Measurements from ENCODE around the gene REL.
A peak's percentile ranks its signal among the peaks of the same experiment; 100 is the strongest.

REL gene

GRCh38 chr2:60881047-60881932 lies at the start of gene REL:
TSS of gene REL (plus strand) at chr2:60881574. CDS start at chr2:60881841, 267 bp downstream.
- peaks cover 35% of the 10 kb centered on the region for H3K4me1 ChIP-seq (ENCODE audit: low read depth, poor library complexity, severe bottlenecking)
- H3K79me2 ChIP-seq (ENCODE audit: insufficient read depth, low read depth): no peaks in the 10 kb centered on the region
- H4K20me1 ChIP-seq (ENCODE audit: insufficient read depth): no peaks in the 10 kb centered on the region
- peak within 1 kb of the TSS; percentile 95 for H3K9ac ChIP-seq
- peak within 1 kb of the TSS; percentile 85 for H3K4me3 ChIP-seq (IDR thresholded peaks at IDR 0.05; ENCODE audit: insufficient read depth, low read depth, low read length)
- peak within 1 kb of the TSS; percentile 96 for H3K4me2 ChIP-seq
- 0 out of 2 replicates have a peak, but pooled peaks have one; percentile 0 for TF ChIP-seq CTCF (conservative IDR thresholded peaks at IDR 0.05; ENCODE audit: low read depth, low read length)
- H2AFZ ChIP-seq (ENCODE audit: low read depth): peak within 1 kb of the TSS; percentile 94
- no peaks in the 10 kb centered on the region for H3K27me3 ChIP-seq (ENCODE audit: insufficient read depth, low read depth)
- H3K36me3 ChIP-seq (ENCODE audit: insufficient read depth): no peaks in the 10 kb centered on the region
- peak within 1 kb of the TSS; percentile 69 for H3K27ac ChIP-seq

- no peak overlapping the region for H3K27ac ChIP-seq
Measured at GRCh38 chr2:60831921-60832320, 49.5 kb upstream of the REL start.

GRCh38 chr2:60832621-60833020 lies 48.8 kb upstream of the REL start:
- H2AFZ ChIP-seq (ENCODE audit: low read depth): no peak overlapping the region
- TF ChIP-seq CTCF (conservative IDR thresholded peaks at IDR 0.05; ENCODE audit: low read depth, low read length): no peak
- H3K4me1 ChIP-seq (ENCODE audit: low read depth, poor library complexity, severe bottlenecking): peaks cover 26% of the 10 kb centered on the region
- H3K27me3 ChIP-seq (ENCODE audit: insufficient read depth, low read depth): no peaks in the 10 kb centered on the region
- H3K27ac ChIP-seq: no peak overlapping the region
- no peaks in the 10 kb centered on the region for H3K36me3 ChIP-seq (ENCODE audit: insufficient read depth)
- no peaks in the 10 kb centered on the region for H4K20me1 ChIP-seq (ENCODE audit: insufficient read depth)
- no peak overlapping the region for H3K9ac ChIP-seq
- no peak overlapping the region for H3K4me3 ChIP-seq (IDR thresholded peaks at IDR 0.05; ENCODE audit: insufficient read depth, low read depth, low read length)
- no peak overlapping the region for H3K4me2 ChIP-seq
- H3K79me2 ChIP-seq (ENCODE audit: insufficient read depth, low read depth): no peaks in the 10 kb centered on the region

More at GRCh38 chr2:60831921-60832320, 49.5 kb upstream of the REL start:
- no peaks in the 10 kb centered on the region for H3K27me3 ChIP-seq (ENCODE audit: insufficient read depth, low read depth)
- no peak overlapping the region for H2AFZ ChIP-seq (ENCODE audit: low read depth)
- H3K9ac ChIP-seq: no peak overlapping the region
- TF ChIP-seq CTCF (conservative IDR thresholded peaks at IDR 0.05; ENCODE audit: low read depth, low read length): no peak
- no peaks in the 10 kb centered on the region for H3K79me2 ChIP-seq (ENCODE audit: insufficient read depth, low read depth)
- H3K4me3 ChIP-seq (IDR thresholded peaks at IDR 0.05; ENCODE audit: insufficient read depth, low read depth, low read length): no peak overlapping the region
- H3K4me1 ChIP-seq (ENCODE audit: low read depth, poor library complexity, severe bottlenecking): peaks cover 23% of the 10 kb centered on the region
- H3K36me3 ChIP-seq (ENCODE audit: insufficient read depth): no peaks in the 10 kb centered on the region
- no peak overlapping the region for H3K4me2 ChIP-seq
- no peaks in the 10 kb centered on the region for H4K20me1 ChIP-seq (ENCODE audit: insufficient read depth)

- Histone ChIP-seq H3K4me2 (no peak overlapping the region), H3K4me1 (ENCODE audit: low read depth, poor library complexity, severe bottlenecking) (peaks cover 32% of the 10 kb centered on the region), H3K9ac (no peak overlapping the region), H3K27ac (no peak overlapping the region), H3K27me3 (ENCODE audit: insufficient read depth, low read depth) (no peaks in the 10 kb centered on the region), H3K36me3 (ENCODE audit: insufficient read depth) (no peaks in the 10 kb centered on the region), H2AFZ (ENCODE audit: low read depth) (no peak overlapping the region), H3K79me2 (ENCODE audit: insufficient read depth, low read depth) (no peaks in the 10 kb centered on the region), H4K20me1 (ENCODE audit: insufficient read depth) (no peaks in the 10 kb centered on the region), H3K4me3 (IDR thresholded peaks at IDR 0.05; ENCODE audit: insufficient read depth, low read depth, low read length) (no peak overlapping the region)
- no peak for TF ChIP-seq CTCF (conservative IDR thresholded peaks at IDR 0.05; ENCODE audit: low read depth, low read length)
Measured at GRCh38 chr2:60834270-60834717, 47.1 kb upstream of the REL start.
